DMS 273 (cell line): ENCODE data around the gene GFRA4.

ENCODE experiments used
- DNase-seq: peaks from one replicate; lab custom pipeline; 2025; ENCODE audit not compliant: unreplicated experiment; lab: John Stamatoyannopoulos, UW

The GFRA4 gene

GRCh38 chr20:3674995-3675900 is 12.0 kb upstream of the GFRA4 start:
- DNase-seq: peak; percentile 40

DNA sequence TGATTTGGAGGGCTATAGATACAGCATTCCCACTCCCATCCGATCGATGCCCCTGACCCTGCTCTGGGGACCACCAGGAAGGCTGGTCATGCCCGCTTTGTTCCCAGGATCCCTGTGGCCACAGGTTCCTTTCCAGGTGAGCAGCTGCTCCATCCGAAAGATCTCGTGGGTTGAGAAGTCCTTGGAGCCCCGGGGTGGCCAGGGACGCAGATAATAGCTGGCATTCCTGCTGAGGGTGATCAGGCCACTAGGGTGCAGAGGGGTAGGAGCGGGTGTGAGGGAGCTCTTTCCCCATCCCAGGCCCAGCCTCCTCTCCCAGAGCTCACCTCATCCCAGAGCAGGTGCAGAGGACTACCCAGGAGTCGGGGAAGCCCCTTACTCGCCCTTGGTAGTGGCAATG is 11.2 kb upstream of the GFRA4 start:
- DNase-seq: no peak

- DNase-seq: no peak
These were observed 10.2 kb upstream of the GFRA4 start for GRCh38 chr20:3673221-3674070.

GRCh38 chr20:3672547-3673171 is 9.5 kb upstream of the GFRA4 start:
- peak; percentile 37 for DNase-seq

GRCh38 chr20:3671986-3672546 is 8.9 kb upstream of the GFRA4 start:
- DNase-seq: no peak

GRCh38 chr20:3670945-3671344 is 7.7 kb upstream of the GFRA4 start:
- DNase-seq: no peak

GRCh38 chr20:3670511-3670910 is 7.3 kb upstream of the GFRA4 start:
- peak; percentile 39 for DNase-seq

- no peak for DNase-seq
These were observed 6.6 kb upstream of the GFRA4 start for GRCh38 chr20:3669710-3670367.

DNA sequence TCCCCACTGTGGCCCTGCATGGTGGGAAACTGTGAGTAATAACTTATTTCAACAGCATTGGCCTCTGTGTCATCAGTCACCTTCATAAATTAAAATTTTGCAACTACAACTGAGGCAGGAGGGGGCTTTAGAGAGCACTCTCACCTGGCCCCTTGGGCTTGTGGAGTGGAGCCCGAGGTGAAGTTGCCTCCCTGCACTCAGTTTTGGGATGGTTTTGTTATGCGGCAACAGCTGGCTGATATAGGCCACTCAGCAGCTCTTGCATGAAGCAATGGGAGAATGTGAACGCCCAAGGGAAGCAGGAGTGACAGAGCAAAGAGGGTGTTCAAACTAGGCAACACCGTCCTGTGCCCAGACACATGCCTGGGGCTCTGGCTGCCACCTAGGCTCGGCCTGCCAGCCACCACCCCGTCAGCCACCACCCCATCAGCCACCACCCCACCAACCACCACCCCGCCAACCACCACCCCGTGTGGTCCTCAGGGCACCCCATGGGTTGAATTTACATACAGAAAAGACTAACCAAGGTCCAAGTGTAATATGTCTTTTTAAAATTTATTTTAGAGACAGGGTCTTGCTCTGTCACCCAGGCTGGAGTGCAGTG is 4.3 kb upstream of the GFRA4 start:
- DNase-seq: no peak

DNA sequence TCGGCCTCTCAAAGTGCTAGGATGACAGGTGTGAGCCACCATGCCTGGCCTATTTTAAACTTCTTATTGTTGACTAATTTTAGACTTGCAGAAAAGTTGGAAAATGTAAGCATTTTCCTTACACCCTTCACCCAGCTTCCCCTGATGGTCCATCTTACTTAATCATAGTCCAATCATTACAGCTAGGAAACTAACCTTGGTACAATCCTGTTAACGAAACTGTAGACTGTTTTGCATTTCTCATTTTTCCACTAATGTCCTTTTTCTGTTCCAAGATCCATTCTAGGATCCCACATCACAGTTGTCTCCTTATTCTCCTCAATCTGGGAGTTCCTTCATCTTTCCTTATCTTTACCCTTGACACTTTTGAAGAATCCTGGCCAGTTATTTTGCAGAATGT is 659 bp upstream of the GFRA4 start:
- DNase-seq: no peak

DNA sequence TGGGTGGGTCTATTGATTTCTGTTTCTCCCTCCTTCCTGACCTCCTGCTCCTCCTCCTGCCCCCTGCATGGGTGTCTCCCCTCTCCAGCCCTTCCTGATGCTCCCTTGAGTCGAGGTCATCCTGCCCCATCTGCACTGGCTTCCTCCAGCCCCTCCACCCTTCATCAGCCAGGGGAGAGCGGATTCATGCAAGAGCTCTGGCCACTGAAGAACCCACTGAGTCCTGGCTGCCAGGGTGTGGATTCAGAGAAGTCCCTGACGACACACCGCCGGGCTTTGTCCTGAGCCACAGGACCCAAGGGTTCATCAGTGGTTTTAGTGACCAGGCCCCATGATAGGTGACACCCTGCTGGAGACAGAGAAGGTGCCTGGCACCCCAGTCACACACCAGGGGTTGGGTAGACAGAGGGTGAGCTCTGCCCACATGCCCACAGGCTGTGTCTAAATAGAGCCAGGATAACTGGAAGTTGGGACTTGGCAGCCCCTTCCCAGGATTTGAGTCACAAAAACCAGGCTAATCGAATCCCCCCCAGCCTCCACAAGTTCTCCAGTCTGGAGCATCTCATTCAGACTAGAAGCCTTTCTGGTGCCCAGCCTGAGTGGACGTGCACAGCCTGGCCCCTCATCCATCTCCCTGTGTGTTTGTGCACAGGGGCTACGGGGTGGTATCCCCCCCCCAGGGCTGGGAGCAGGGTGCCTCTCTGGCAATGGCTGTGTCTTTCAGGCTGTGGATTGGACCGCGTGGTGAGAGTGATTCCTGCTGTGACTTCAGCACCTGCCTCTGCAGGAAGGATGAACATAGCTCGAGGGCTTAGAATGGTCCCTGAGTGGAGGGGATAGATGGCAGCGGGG is 1.2 kb downstream of the GFRA4 start:
- DNase-seq: no peak

DNA sequence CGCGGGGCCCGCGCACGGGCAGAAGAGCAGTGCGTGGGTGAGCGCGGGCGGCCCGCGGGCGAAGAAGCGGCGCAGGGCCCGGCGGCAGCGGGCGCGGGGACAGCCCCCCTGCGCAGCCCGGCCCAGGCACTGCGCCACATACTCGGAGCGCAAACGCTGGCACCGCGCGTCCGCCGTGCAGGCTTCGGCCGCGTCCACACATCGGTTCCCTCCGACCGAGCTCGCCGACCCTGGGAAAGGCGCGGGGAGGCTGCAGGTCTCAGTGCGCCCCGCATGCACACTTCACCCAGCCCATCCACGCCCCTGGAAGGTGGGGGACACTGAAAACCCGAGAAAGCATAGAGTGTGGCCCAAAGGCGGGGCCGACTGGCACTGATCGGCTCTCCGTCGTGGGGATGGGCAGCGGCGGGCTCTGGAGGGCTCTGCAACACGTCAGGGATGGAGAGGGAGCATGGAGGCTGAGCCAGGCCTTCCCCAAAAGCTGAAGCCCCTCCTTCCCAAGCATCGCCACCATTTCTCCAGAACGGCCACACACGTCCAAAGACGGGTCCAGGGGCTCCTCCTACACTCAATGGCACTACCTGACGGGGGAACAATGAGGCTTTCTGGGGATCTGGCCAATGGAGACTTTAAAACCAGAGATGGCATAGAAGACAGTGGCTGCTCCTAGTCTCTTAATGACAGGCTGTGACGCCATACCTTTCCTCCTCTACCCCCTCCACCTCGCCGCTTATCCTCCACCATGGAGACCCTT is 2.0 kb downstream of the GFRA4 start:
- peak; percentile 69 for DNase-seq

GRCh38 chr20:3660262-3661059 is 2.7 kb downstream of the GFRA4 start:
- DNase-seq: peak; percentile 69

DNA sequence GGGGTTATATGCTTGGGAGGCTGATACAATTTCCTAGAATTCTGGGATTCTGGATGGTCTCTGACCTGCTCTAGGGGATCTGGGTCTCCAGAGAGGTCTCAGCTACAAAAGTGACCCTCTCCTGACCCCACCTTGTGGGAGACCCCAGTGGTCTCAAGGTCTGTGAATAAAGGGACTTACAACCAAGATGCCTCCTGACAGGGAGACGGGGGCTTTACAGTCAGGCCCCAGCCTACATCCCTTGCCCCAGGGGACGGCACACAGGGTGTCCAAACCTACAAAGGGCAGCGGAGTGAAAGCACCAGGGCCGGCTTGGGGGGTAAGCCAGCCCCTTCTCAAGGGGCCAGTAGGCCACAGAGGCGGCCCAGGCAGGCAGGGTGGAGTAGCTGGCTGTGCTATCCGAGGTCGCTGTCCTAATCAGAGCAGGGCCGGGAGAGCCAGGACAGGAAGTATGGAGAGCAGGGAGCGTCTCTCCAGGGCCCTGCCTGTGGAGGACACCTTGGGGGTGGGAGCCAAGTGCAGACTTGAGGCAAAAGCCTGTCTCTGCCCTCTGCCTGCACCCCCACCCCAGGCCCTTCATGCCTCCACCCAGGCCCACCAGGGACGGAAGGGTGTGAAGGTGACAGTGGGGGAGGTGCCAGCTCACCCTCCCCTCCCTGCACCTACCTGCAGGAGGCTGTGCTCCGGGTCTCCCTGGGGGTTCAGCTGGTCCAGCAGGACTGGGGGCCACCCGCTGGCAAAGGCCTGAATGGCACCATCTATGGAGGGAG is 3.5 kb downstream of the GFRA4 start:
- no peak for DNase-seq

GRCh38 chr20:3658716-3659491 is 4.3 kb downstream of the GFRA4 start:
- no peak for DNase-seq

- DNase-seq: no peak
These were observed 5.0 kb downstream of the GFRA4 start for GRCh38 chr20:3658019-3658715.
